Measurements from ENCODE around the gene CHL1. TPM values are rescaled to one million over a fixed set of nuclear protein-coding genes. Genes with fewer than 3 reads are reported as not detected.

The CHL1 gene
- total RNA-seq, 2 experiments from 2014 or later, result not detected

DNA sequence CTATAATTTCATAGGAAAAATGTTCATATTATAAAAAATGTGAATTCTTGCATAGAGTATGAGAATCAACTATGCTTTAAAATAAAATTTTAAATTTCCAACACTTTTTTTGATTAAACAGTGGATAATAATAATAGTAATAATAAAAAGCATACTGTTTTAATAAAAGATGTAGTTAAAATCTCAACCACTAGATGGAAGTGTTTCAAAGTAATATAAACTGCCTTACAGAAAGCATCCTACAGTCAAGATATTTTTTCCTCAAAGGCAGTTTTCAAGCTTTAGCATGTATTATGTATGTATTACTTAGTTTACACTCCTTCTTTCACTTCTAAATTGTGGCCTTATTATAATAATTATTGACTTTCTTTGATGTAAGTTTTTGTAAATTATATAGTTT, 217.5 kb downstream of the CHL1 start:
- Mint-ChIP-seq H3K27me3 (no peaks in the 10 kb centered on the region), H3K9me3 (no peaks in the 10 kb centered on the region), H3K4me3 (no peak overlapping the region), H3K27ac (no peak overlapping the region), H3K4me1 (ENCODE audit: low read depth) (no peaks in the 10 kb centered on the region), H3K36me3 (no peaks in the 10 kb centered on the region)
- POLR2A ChIA-PET, result no interaction called here
- intact Hi-C loops (cut with micrococcal nuclease), result no loop called here
- CTCF ChIA-PET, result interaction anchor here (1.8 kb wide), 1 partner anchor 60 kb away, joined by 4 read pairs; no protein-coding TSS in a partner anchor
- no peak for DNase-seq

- POLR2A ChIA-PET, result no interaction called here
- no peak for DNase-seq
- Mint-ChIP-seq H3K4me3 (no peak overlapping the region), H3K27ac (no peak overlapping the region), H3K9me3 (no peaks in the 10 kb centered on the region), H3K27me3 (no peaks in the 10 kb centered on the region), H3K36me3 (no peaks in the 10 kb centered on the region), H3K4me1 (ENCODE audit: low read depth) (no peaks in the 10 kb centered on the region)
- intact Hi-C loops (cut with micrococcal nuclease), result no loop called here
- CTCF ChIA-PET, result no interaction called here
Measured at GRCh38 chr3:418239-418929, 221.8 kb downstream of the CHL1 start.

GRCh38 chr3:420584-420983, 224.0 kb downstream of the CHL1 start:
- H3K27me3 Mint-ChIP-seq, result no peaks in the 10 kb centered on the region
- no peak for DNase-seq
- ChIA-PET POLR2A (no interaction called here), CTCF (no interaction called here)
- intact Hi-C loops (cut with micrococcal nuclease), result no loop called here
- H3K27ac Mint-ChIP-seq, result no peak overlapping the region
- H3K9me3 Mint-ChIP-seq, result no peaks in the 10 kb centered on the region
- no peak overlapping the region for H3K4me3 Mint-ChIP-seq
- H3K4me1 Mint-ChIP-seq (ENCODE audit: low read depth), result no peaks in the 10 kb centered on the region
- no peaks in the 10 kb centered on the region for H3K36me3 Mint-ChIP-seq

- ChIA-PET CTCF (no interaction called here), POLR2A (no interaction called here)
- Mint-ChIP-seq H3K27me3 (no peaks in the 10 kb centered on the region), H3K4me3 (no peak overlapping the region), H3K9me3 (no peaks in the 10 kb centered on the region), H3K36me3 (no peaks in the 10 kb centered on the region), H3K27ac (no peak overlapping the region), H3K4me1 (ENCODE audit: low read depth) (no peaks in the 10 kb centered on the region)
- intact Hi-C loops (cut with micrococcal nuclease), result no loop called here
- no peak for DNase-seq
Measured at GRCh38 chr3:425079-425478, 228.5 kb downstream of the CHL1 start.

DNA sequence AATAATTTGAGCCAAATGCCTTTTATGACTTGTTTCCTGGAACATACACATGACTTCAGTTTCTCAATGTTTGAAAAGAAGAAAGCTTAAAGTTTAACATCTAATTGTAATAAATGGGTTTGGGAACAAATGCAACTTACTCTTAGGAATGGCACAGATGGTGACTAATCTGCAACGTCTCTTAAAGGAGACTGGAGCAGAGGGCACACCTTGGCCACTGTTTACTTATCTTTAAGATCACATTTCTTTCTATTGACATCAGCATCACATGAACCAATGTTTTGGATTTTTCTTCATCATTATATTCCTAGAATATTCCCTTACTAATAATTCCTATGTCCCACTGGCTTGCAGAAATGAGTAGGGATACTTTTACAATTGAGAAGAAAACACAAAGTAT, 229.5 kb downstream of the CHL1 start:
- Mint-ChIP-seq H3K27ac (no peak overlapping the region), H3K4me3 (no peak overlapping the region), H3K9me3 (no peaks in the 10 kb centered on the region), H3K4me1 (ENCODE audit: low read depth) (no peaks in the 10 kb centered on the region), H3K36me3 (no peaks in the 10 kb centered on the region), H3K27me3 (no peaks in the 10 kb centered on the region)
- ChIA-PET CTCF (no interaction called here), POLR2A (no interaction called here)
- DNase-seq, result no peak
- intact Hi-C loops (cut with micrococcal nuclease), result no loop called here

GRCh38 chr3:427128-427527, 230.6 kb downstream of the CHL1 start:
- CTCF ChIA-PET, result no interaction called here
- POLR2A ChIA-PET, result no interaction called here
- Mint-ChIP-seq H3K27me3 (no peaks in the 10 kb centered on the region), H3K9me3 (no peaks in the 10 kb centered on the region), H3K27ac (no peak overlapping the region), H3K4me3 (no peak overlapping the region), H3K4me1 (ENCODE audit: low read depth) (no peaks in the 10 kb centered on the region), H3K36me3 (no peaks in the 10 kb centered on the region)
- intact Hi-C loops (cut with micrococcal nuclease), result no loop called here
- DNase-seq, result no peak

- ChIA-PET CTCF (no interaction called here), POLR2A (no interaction called here)
- Mint-ChIP-seq H3K27ac (no peak overlapping the region), H3K4me1 (ENCODE audit: low read depth) (no peaks in the 10 kb centered on the region), H3K36me3 (no peaks in the 10 kb centered on the region), H3K9me3 (peaks cover 2% of the 10 kb centered on the region), H3K4me3 (no peak overlapping the region), H3K27me3 (no peaks in the 10 kb centered on the region)
- DNase-seq, result no peak
- intact Hi-C loops (cut with micrococcal nuclease), result no loop called here
Measured at GRCh38 chr3:430186-430585, 233.6 kb downstream of the CHL1 start.

GRCh38 chr3:435161-435560, 238.6 kb downstream of the CHL1 start:
- Mint-ChIP-seq H3K4me3 (no peak overlapping the region), H3K36me3 (no peaks in the 10 kb centered on the region), H3K27ac (no peak overlapping the region), H3K9me3 (peaks cover 2% of the 10 kb centered on the region), H3K27me3 (no peaks in the 10 kb centered on the region), H3K4me1 (ENCODE audit: low read depth) (no peaks in the 10 kb centered on the region)
- ChIA-PET POLR2A (no interaction called here), CTCF (no interaction called here)
- intact Hi-C loops (cut with micrococcal nuclease), result no loop called here
- DNase-seq, result no peak

- DNase-seq, result no peak
- ChIA-PET POLR2A (no interaction called here), CTCF (no interaction called here)
- Mint-ChIP-seq H3K27ac (no peak overlapping the region), H3K9me3 (peaks cover 2% of the 10 kb centered on the region), H3K4me1 (ENCODE audit: low read depth) (no peaks in the 10 kb centered on the region), H3K36me3 (no peaks in the 10 kb centered on the region), H3K27me3 (no peaks in the 10 kb centered on the region), H3K4me3 (no peak overlapping the region)
- intact Hi-C loops (cut with micrococcal nuclease), result no loop called here
Measured at GRCh38 chr3:436053-436452, 239.5 kb downstream of the CHL1 start.

GRCh38 chr3:440826-441225, 244.3 kb downstream of the CHL1 start:
- ChIA-PET CTCF (no interaction called here), POLR2A (no interaction called here)
- H3K36me3 Mint-ChIP-seq, result no peaks in the 10 kb centered on the region
- no peaks in the 10 kb centered on the region for H3K4me1 Mint-ChIP-seq (ENCODE audit: low read depth)
- intact Hi-C loops (cut with micrococcal nuclease), result no loop called here
- no peak overlapping the region for H3K4me3 Mint-ChIP-seq
- no peaks in the 10 kb centered on the region for H3K27me3 Mint-ChIP-seq
- DNase-seq, result no peak
- H3K27ac Mint-ChIP-seq, result no peak overlapping the region
- peaks cover 9% of the 10 kb centered on the region for H3K9me3 Mint-ChIP-seq

DNA sequence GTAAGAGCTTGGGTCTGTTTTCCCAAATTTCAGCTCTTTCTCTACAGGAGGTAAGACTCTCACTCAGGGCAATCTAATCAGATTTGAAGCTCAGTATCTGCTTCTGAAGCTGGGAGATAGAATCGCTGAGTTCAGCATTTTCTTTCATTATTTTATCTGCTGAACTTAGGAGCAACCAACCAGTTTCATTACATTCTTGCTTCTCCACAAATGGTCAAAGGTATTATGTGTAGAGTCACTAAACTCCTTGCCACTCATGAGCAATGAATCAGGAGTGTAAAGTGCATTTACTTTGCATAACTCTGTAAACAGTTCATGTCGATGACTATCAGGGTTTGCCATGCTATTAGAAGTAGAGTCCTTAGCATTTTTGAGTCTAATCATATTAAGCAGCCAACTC, 249.4 kb downstream of the CHL1 start:
- Mint-ChIP-seq H3K27me3 (no peaks in the 10 kb centered on the region), H3K27ac (no peak overlapping the region), H3K4me3 (no peak overlapping the region), H3K9me3 (peaks cover 9% of the 10 kb centered on the region), H3K4me1 (ENCODE audit: low read depth) (no peaks in the 10 kb centered on the region), H3K36me3 (no peaks in the 10 kb centered on the region)
- ChIA-PET POLR2A (no interaction called here), CTCF (no interaction called here)
- no peak for DNase-seq
- intact Hi-C loops (cut with micrococcal nuclease), result no loop called here

DNA sequence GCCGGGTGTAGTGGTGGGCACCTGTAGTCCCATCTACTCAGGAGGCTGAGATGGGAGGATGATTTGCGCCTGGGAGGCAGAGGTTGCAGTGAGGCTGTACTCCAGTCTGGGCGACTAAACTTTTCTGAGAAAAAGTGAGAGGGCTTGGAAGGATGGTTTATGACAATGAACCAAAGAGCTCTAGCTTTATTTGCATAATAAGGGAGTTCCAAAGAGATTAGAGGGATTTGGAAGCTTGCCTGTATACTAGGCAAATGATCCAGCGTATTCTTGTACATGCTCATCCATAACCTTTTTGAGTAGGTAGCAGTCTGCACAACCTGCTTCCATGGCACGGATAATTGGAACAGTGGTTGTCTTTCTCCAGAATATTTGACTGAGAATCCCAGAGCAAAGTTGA, 251.1 kb downstream of the CHL1 start:
- ChIA-PET POLR2A (no interaction called here), CTCF (no interaction called here)
- no peak for DNase-seq
- Mint-ChIP-seq H3K27ac (no peak overlapping the region), H3K4me1 (ENCODE audit: low read depth) (no peaks in the 10 kb centered on the region), H3K27me3 (no peaks in the 10 kb centered on the region), H3K4me3 (no peak overlapping the region), H3K9me3 (peaks cover 3% of the 10 kb centered on the region), H3K36me3 (no peaks in the 10 kb centered on the region)
- intact Hi-C loops (cut with micrococcal nuclease), result no loop called here

GRCh38 chr3:449711-450110, 253.1 kb downstream of the CHL1 start:
- H3K4me1 Mint-ChIP-seq (ENCODE audit: low read depth), result no peaks in the 10 kb centered on the region
- H3K4me3 Mint-ChIP-seq, result no peak overlapping the region
- CTCF ChIA-PET, result no interaction called here
- peaks cover 1% of the 10 kb centered on the region for H3K9me3 Mint-ChIP-seq
- POLR2A ChIA-PET, result no interaction called here
- no peak overlapping the region for H3K27ac Mint-ChIP-seq
- no peaks in the 10 kb centered on the region for H3K27me3 Mint-ChIP-seq
- no peak for DNase-seq
- intact Hi-C loops (cut with micrococcal nuclease), result no loop called here
- no peaks in the 10 kb centered on the region for H3K36me3 Mint-ChIP-seq

DNA sequence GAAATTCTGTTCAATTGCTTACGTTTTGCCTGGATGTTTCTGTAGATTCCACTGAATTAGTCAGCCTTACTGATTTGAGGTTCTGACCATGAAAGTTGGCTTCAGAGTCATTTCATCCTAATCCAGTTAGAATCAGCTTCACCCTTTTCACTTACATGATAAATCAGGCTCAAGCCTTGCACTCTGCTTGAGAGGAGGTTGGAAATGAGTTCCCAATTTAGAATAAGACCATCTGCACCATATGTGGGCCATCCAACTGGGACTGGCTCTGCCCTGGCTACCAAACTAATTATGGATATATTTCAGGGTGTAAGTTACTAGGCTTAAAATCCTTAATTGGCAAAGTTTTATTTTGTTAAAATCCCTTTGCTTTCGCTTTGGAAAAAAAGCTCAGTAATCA, 255.7 kb downstream of the CHL1 start:
- no peak overlapping the region for H3K27ac Mint-ChIP-seq
- no peaks in the 10 kb centered on the region for H3K27me3 Mint-ChIP-seq
- intact Hi-C loops (cut with micrococcal nuclease), result no loop called here
- H3K4me3 Mint-ChIP-seq, result no peak overlapping the region
- H3K4me1 Mint-ChIP-seq (ENCODE audit: low read depth), result no peaks in the 10 kb centered on the region
- ChIA-PET POLR2A (no interaction called here), CTCF (no interaction called here)
- H3K36me3 Mint-ChIP-seq, result no peaks in the 10 kb centered on the region
- no peaks in the 10 kb centered on the region for H3K9me3 Mint-ChIP-seq
- no peak for DNase-seq

Data from activated CD4-positive, alpha-beta memory T cell treated with anti-CD3 and anti-CD28 coated beads for 36 hours (primary cell).